Right lobe of liver (tissue), 6 donors: ENCODE data around the gene PCCA. TPM values are rescaled to one million over a fixed set of nuclear protein-coding genes. Genes with fewer than 3 reads are reported as not detected.

Experiments
- ATAC-seq, 4 donors: fragments of 200-7000 bp; cut with Tn5 transposase; one replicate each; pipeline ENCODE4 v1.9.1; 2020; ENCODE audit warnings: mild to moderate bottlenecking in 4 of 4, moderate library complexity in 4 of 4
- DNase-seq, 3 donors: peaks; one replicate each; pipeline ENCODE4 v3.0.0-alpha.2; 2020
- H3K27ac ChIP-seq, 3 donors: fragments of 200-600 bp; one replicate each; pipeline ENCODE4 v1.8.0; 2022
- H3K27me3 ChIP-seq, 2 donors: fragments of 200-600 bp; one replicate each; pipeline ENCODE4 v1.8.0; 2022
- H3K36me3 ChIP-seq, 4 donors: fragments of 200-600 bp; sonication (generic) in 1 of 4; one replicate each; pipeline versions ENCODE4 v1.5.1 to v1.8.0; 2017 to 2022; ENCODE audit warnings: control low read depth in 1 of 4
- H3K4me1 ChIP-seq, 4 donors: fragments of 200-600 bp; sonication (generic) in 1 of 4; one replicate each; pipeline versions ENCODE4 v1.5.1 to v1.8.0; 2017 to 2022; ENCODE audit warnings: control low read depth in 1 of 4
- H3K4me3 ChIP-seq, 3 donors: fragments of 200-600 bp; one replicate each; pipeline ENCODE4 v1.8.0; 2022
- H3K9me3 ChIP-seq, 4 donors: fragments of 200-600 bp; sonication (generic) in 1 of 4; one replicate each; pipeline versions ENCODE4 v1.5.1 to v1.8.0; 2017 to 2022; ENCODE audit warnings: control low read depth in 1 of 4
- POLR2A ChIP-seq: fragments of 450-650 bp; IDR thresholded peaks from one replicate; pipeline ENCODE4 v1.6.1; 2017; ENCODE audit warnings: antibody characterized with exemption, mild to moderate bottlenecking
- WGBS: methylation state at CpG from one replicate; pipeline ENCODE4 v1.1.6; 2018; ENCODE audit warnings: low coverage, low lambda C conversion rate; ENCODE audit not compliant: insufficient coverage; ENCODE audit errors: missing lambda C conversion rate; 5-methylcytosine and 5-hydroxymethylcytosine counted together
- intact Hi-C, 2 donors: fragments of 100-400 bp; cut with DNase I; formaldehyde crosslinking; loops; one replicate each; pipeline versions ENCODE4 v1.11.2 to v1.14.1; 2022
- total RNA-seq, 6 experiments: library from RNA; depleted of rRNA in 2 of 6; stranded (reverse); fragments of >200 nt in 2 of 6; fragmentation: NEBNext Ultra II Directional in 3 of 6; extraction: Animal tissue kit (Norgen Biotek cat#: 25700) in 3 of 6; gene quantifications; one replicate each; pipeline versions ENCODE4 v1.1.0 to v1.2.4, GENCODE V29; 2016 to 2023
- TF ChIP-seq, protein P1 (sequence below), 4 donors: fragments of 200-600 bp in 3 of 4; fragments of 450-650 bp in 1 of 4; IDR thresholded peaks; one replicate each; pipeline versions ENCODE4 v1.5.1 to v1.8.0; 2016 to 2022; ENCODE audit warnings: antibody characterized with exemption in 4 of 4, mild to moderate bottlenecking in 2 of 4
- donor health status: DM: no; HTN: yes; CAD: no.
- donor health status: DM: no; HTN: no; CAD: no.
- donor health status: DM: no; HTN: no; CAD: no.
- donor health status: DM: no; HTN: yes; CAD: no.
- donor health status: DM: no; HTN: yes; CAD: no.

The PCCA gene
- total RNA-seq, 6 experiments from 2014 or later = 58.2 to 161 (median 85.2) TPM

GRCh38 chr13:100363874-100364273 is 275.0 kb downstream of the PCCA start:
- Histone ChIP-seq H3K27ac (no peak overlapping the region), H3K27me3 (no peaks in the 10 kb centered on the region), H3K36me3 (no peaks in the 10 kb centered on the region), H3K9me3 (no peaks in the 10 kb centered on the region), H3K4me3 (no peak overlapping the region), H3K4me1 (no peaks in the 10 kb centered on the region)
- ATAC-seq (peak in 1 of 4 donors; percentile 26), DNase-seq (no peak)
- TF ChIP-seq, protein P1, sequence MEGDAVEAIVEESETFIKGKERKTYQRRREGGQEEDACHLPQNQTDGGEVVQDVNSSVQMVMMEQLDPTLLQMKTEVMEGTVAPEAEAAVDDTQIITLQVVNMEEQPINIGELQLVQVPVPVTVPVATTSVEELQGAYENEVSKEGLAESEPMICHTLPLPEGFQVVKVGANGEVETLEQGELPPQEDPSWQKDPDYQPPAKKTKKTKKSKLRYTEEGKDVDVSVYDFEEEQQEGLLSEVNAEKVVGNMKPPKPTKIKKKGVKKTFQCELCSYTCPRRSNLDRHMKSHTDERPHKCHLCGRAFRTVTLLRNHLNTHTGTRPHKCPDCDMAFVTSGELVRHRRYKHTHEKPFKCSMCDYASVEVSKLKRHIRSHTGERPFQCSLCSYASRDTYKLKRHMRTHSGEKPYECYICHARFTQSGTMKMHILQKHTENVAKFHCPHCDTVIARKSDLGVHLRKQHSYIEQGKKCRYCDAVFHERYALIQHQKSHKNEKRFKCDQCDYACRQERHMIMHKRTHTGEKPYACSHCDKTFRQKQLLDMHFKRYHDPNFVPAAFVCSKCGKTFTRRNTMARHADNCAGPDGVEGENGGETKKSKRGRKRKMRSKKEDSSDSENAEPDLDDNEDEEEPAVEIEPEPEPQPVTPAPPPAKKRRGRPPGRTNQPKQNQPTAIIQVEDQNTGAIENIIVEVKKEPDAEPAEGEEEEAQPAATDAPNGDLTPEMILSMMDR (IDR thresholded peaks at IDR 0.05) = no peak
- no peak for TF ChIP-seq POLR2A
- 80% methylated on average over 2 of the region's 2 CpGs for WGBS
- intact Hi-C loops = no loop called here

- H3K4me3 ChIP-seq = no peak overlapping the region
- no peaks in the 10 kb centered on the region for H3K36me3 ChIP-seq
- no peak for DNase-seq
- TF ChIP-seq, protein P1 (IDR thresholded peaks at IDR 0.05) = no peak
- no peak for TF ChIP-seq POLR2A
- H3K27ac ChIP-seq = no peak overlapping the region
- no peak for ATAC-seq
- intact Hi-C loops = no loop called here
- no peaks in the 10 kb centered on the region for H3K9me3 ChIP-seq
- H3K4me1 ChIP-seq = no peaks in the 10 kb centered on the region
- WGBS = 86% methylated on average over 4 of the region's 4 CpGs
- no peaks in the 10 kb centered on the region for H3K27me3 ChIP-seq
These were observed 275.7 kb downstream of the PCCA start for GRCh38 chr13:100364591-100364990.

DNA sequence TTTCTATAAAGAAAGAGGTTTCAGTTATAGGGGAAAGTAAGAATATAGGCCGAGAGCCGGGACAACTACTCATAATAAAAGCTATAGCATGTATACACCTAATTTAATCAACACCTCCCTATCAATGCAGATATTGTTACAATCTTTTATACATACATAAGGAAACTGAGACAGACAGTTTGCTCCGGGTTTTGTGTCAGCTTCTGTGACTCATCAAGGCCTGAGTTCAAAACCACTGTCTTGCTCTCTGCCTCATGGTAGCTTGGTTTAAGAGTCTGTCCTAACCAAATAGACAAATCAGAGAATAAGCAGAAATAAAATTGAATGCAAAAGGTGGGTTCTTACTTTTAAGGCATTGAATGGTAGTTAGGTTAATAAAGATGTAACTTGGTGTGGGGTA is 276.8 kb downstream of the PCCA start:
- ATAC-seq = no peak
- intact Hi-C loops = no loop called here
- WGBS = 81% methylated on average over 3 of the region's 3 CpGs

DNA sequence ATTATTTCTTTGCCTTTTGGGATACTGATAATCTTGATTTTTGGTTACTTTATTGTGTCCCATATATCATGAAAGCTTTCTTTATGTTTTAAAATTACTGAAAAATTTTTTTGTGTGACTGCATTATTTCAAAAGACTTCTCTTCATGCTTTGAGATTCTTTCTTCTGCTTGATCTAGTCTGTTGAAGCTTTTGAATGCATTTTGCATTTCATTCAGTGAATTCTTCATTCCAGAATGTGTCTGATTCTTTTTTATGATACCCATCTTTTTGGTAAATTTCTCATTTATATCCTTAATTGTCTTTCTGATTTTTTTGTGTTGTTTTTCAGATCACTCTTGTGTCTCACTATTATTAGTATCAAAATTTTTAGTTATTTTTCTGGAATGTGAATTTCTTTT is 289.6 kb downstream of the PCCA start:
- intact Hi-C loops = no loop called here
- Histone ChIP-seq H3K27me3 (no peaks in the 10 kb centered on the region), H3K4me3 (no peak overlapping the region), H3K4me1 (peaks cover 0 to 11% (median 2%) of the 10 kb centered on the region in 4 donors), H3K27ac (no peak overlapping the region), H3K9me3 (no peaks in the 10 kb centered on the region), H3K36me3 (no peaks in the 10 kb centered on the region)
- TF ChIP-seq, protein P1 (IDR thresholded peaks at IDR 0.05) = no peak
- TF ChIP-seq POLR2A = no peak
- no peak for DNase-seq
- ATAC-seq = no peak

More for the DNA sequence above, 276.8 kb downstream of the PCCA start:
- Histone ChIP-seq H3K4me3 (no peak overlapping the region), H3K36me3 (no peaks in the 10 kb centered on the region), H3K4me1 (no peaks in the 10 kb centered on the region), H3K9me3 (no peaks in the 10 kb centered on the region), H3K27me3 (no peaks in the 10 kb centered on the region), H3K27ac (no peak overlapping the region)
- TF ChIP-seq POLR2A = no peak
- TF ChIP-seq, protein P1 (IDR thresholded peaks at IDR 0.05) = no peak
- DNase-seq = no peak
